CD8-positive, alpha-beta memory T cell (primary cell): ENCODE data around the gene PDE9A. TPM values are rescaled to one million over a fixed set of nuclear protein-coding genes. Genes with fewer than 3 reads are reported as not detected.

Experiments used
- CTCF ChIA-PET: fragments of 350-600 bp; sonication (Branson Sonifier 250); formaldehyde crosslinking; loops from one replicate; lab custom pipeline; 2021; ENCODE audit warnings: antibody characterized with exemption; lab: Charles Lee
- POLR2A ChIA-PET: fragments of 350-600 bp; sonication (Branson Sonifier 250); formaldehyde crosslinking; loops from one replicate; lab custom pipeline; 2021; ENCODE audit warnings: antibody characterized with exemption; lab: Charles Lee
- DNase-seq, 5 donors: peaks; one replicate each; pipeline versions ENCODE4 v3.0.0 to v3.0.0-alpha.2; 2020 to 2022; ENCODE audit warnings: mixed read lengths in 1 of 5
- H3K27ac ChIP-seq: one replicate; pipeline ENCODE4 v1.7.0; 2013; ENCODE audit warnings: low read depth, mild to moderate bottlenecking, low read length, moderate library complexity
- H3K27me3 ChIP-seq: 2 replicates; pipeline ENCODE4 v1.7.0; 2013; ENCODE audit warnings: low read length, mild to moderate bottlenecking; ENCODE audit not compliant: insufficient read depth, poor library complexity, severe bottlenecking
- H3K36me3 ChIP-seq: 2 replicates; pipeline ENCODE4 v1.7.0; 2013; ENCODE audit warnings: mild to moderate bottlenecking, low read length, moderate library complexity; ENCODE audit not compliant: insufficient read depth
- H3K4me1 ChIP-seq: 2 replicates; pipeline ENCODE4 v1.7.0; 2013; ENCODE audit warnings: mild to moderate bottlenecking, low read length, moderate library complexity; ENCODE audit not compliant: insufficient read depth
- H3K4me3 ChIP-seq: 2 replicates; pipeline ENCODE4 v1.7.0; 2013; ENCODE audit warnings: mild to moderate bottlenecking, low read length
- H3K9me3 ChIP-seq: 2 replicates; pipeline ENCODE4 v1.7.0; 2013; ENCODE audit warnings: mild to moderate bottlenecking, low read length
- H3K27ac Mint-ChIP-seq, 8 donors: one replicate each; pipeline ENCODE4 v1.8.0; 2020 to 2021; ENCODE audit warnings: mixed read lengths in 8 of 8, mild to moderate bottlenecking in 6 of 8, inconsistent platforms in 3 of 8, moderate library complexity in 3 of 8
- H3K27me3 Mint-ChIP-seq, 2 donors: one replicate each; pipeline ENCODE4 v1.8.0; 2020 to 2021; ENCODE audit warnings: mixed read lengths in 2 of 2, mild to moderate bottlenecking in 1 of 2, moderate library complexity in 1 of 2
- H3K36me3 Mint-ChIP-seq, 3 donors: one replicate each; pipeline ENCODE4 v1.8.0; 2020 to 2021; ENCODE audit warnings: mixed read lengths in 3 of 3, inconsistent platforms in 1 of 3, mild to moderate bottlenecking in 1 of 3
- H3K4me1 Mint-ChIP-seq, 3 donors: one replicate each; pipeline ENCODE4 v1.8.0; 2020 to 2021; ENCODE audit warnings: mixed read lengths in 3 of 3, inconsistent platforms in 1 of 3, mild to moderate bottlenecking in 1 of 3
- H3K4me3 Mint-ChIP-seq, 7 donors: one replicate each; pipeline ENCODE4 v1.8.0; 2020 to 2021; ENCODE audit warnings: mixed read lengths in 7 of 7, mild to moderate bottlenecking in 6 of 7, moderate library complexity in 4 of 7, inconsistent platforms in 2 of 7
- H3K9me3 Mint-ChIP-seq, 5 donors: one replicate each; pipeline ENCODE4 v1.8.0; 2020 to 2022; ENCODE audit warnings: mixed read lengths in 5 of 5, mild to moderate bottlenecking in 3 of 5, moderate library complexity in 2 of 5, inconsistent platforms in 1 of 5
- polyA plus RNA-seq: library from polyadenylated mRNA; unstranded; fragments of 300-500 nt; fragmentation: Illumina TruSeq; gene quantifications from one replicate; pipeline ENCODE4 v1.2.3, GENCODE V29; 2021
- total RNA-seq, 2 experiments: library from RNA; stranded (reverse); gene quantifications; one replicate each; pipeline ENCODE4 v1.2.3, GENCODE V29; 2021

The PDE9A gene
- total and polyA plus RNA-seq, 3 experiments from 2014 or later: 1.5 to 2.6 (median 1.7) TPM

DNA sequence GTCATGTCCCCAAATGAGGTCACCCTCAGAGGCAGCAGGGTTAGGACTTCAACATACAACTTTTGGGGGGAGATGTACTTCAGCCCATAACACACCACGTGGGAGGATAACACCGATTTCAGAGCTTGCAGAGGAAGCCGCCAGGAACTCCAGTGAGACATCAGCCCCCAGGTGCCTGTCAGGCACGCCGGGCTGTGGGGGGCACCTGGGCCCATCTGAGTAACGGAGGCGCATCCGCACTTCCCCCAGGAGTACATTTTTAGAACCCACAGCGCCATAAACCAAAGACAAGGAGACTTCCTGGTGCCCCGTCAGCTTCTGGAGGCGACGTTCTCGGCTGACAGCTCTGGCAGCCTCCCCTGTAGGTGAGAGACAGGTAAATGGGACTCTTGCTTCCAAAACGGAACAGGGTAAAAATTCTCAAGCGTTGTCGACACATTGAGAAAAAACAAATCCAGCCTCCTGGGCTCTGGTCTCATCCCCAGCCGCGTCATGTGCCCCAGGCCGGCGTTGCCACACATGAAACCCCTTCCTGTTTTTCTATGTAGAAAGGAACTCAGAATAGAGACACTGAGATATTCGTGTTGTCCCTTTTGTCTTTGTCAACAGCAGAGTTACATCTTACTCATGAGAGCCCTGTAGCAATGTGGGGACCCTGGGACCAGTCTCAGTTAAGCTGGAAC is 93.3 kb downstream of the PDE9A start:
- POLR2A ChIA-PET: interaction anchor here (0.5 to 2.0 kb wide), 5 partner anchors 9 to 227 kb away, joined by 3 to 11 read pairs (median 6); no protein-coding TSS in a partner anchor

DNA sequence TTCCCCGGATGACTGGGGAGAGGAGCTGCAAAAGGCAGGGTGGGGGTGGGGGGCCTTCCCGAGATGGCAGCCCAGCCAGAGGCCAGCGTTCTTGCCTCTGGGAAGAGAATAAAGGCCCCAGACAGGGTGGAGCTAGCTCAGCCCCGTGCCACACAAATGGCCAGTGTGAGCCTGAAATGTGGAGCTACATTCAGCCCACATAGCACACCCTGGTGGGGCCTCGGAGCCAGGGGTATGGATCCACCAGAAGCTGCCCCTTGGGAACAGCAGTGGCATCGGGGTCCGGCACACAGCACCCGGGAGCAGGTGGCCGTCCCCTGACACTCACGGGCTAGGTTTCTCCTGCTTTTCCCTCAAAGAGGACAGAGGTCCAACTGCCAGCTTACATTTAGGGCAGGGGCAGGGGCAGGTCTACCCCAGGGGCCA is 93.9 kb downstream of the PDE9A start:
- POLR2A ChIA-PET: interaction anchor here (0.5 to 2.0 kb wide), 4 partner anchors 10 to 227 kb away, joined by 3 to 11 read pairs (median 8); no protein-coding TSS in a partner anchor
- Mint-ChIP-seq H3K27ac (peak overlapping the region; percentile 89 to 99 (median 97)), H3K9me3 (no peaks in the 10 kb centered on the region), H3K4me1 (peaks cover 23 to 34% (median 31%) of the 10 kb centered on the region in 3 donors), H3K4me3 (peak overlapping the region; percentile 37 to 89 (median 82)), H3K36me3 (no peaks in the 10 kb centered on the region), H3K27me3 (peaks cover 0 to 3% of the 10 kb centered on the region in 2 donors)
- Histone ChIP-seq H3K36me3 (no peaks in the 10 kb centered on the region), H3K9me3 (no peaks in the 10 kb centered on the region), H3K27me3 (no peaks in the 10 kb centered on the region), H3K4me3 (peak overlapping the region; percentile 50), H3K27ac (no peak overlapping the region), H3K4me1 (peaks cover 27% of the 10 kb centered on the region)
- no peak for DNase-seq
- CTCF ChIA-PET: interaction anchor here (1.0 to 2.4 kb wide), 5 partner anchors 9 to 95 kb away, joined by 3 to 9 read pairs (median 4); no protein-coding TSS in a partner anchor

More for the DNA sequence above, 93.3 kb downstream of the PDE9A start:
- peaks cover 23 to 34% (median 31%) of the 10 kb centered on the region in 3 donors for H3K4me1 Mint-ChIP-seq
- Histone ChIP-seq H3K9me3 (no peaks in the 10 kb centered on the region), H3K4me3 (peak overlapping the region; percentile 50), H3K27ac (no peak overlapping the region), H3K36me3 (no peaks in the 10 kb centered on the region), H3K27me3 (no peaks in the 10 kb centered on the region), H3K4me1 (peaks cover 27% of the 10 kb centered on the region)
- DNase-seq: peak in 4 of 5 donors; percentile 14 to 84 (median 59)
- H3K9me3 Mint-ChIP-seq: no peaks in the 10 kb centered on the region
- CTCF ChIA-PET: interaction anchor here (1.0 to 2.4 kb wide), 5 partner anchors 8 to 94 kb away, joined by 3 to 9 read pairs (median 4); no protein-coding TSS in a partner anchor
- H3K27ac Mint-ChIP-seq: peak overlapping the region; percentile 89 to 99 (median 97)
- H3K4me3 Mint-ChIP-seq: peak overlapping the region; percentile 37 to 89 (median 82)
- H3K36me3 Mint-ChIP-seq: no peaks in the 10 kb centered on the region
- peaks cover 0 to 3% of the 10 kb centered on the region in 2 donors for H3K27me3 Mint-ChIP-seq

DNA sequence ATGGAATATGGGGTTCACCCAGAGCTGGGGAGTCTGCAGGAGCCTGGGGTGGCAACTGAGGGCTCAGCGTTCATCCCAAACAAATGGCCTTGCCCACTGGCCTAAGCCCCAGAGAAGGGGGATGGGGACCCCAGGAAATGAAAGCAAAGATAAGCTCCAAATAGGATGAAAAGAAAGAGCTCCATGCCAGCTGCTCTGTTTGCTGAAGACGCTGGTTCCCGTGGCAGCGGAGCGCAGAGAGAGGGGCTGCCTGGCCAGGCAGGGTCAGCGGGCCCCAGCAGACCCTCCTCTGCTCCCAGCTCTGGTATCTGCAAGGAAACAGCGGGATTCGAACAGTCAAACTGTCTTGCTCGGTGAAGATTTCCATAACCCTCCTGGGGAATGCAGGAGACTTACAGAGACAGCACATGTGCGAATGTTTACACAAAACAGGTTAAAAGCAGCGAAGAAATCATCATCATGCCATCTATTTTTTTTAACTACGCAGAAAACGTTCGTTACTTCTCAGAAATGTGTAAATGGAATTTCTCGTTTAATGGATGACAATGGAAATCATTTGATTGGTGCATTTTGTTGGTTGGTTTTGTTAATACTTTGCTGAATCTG is 94.4 kb downstream of the PDE9A start:
- Histone ChIP-seq H3K4me3 (peak overlapping the region; percentile 50), H3K4me1 (peaks cover 27% of the 10 kb centered on the region), H3K27ac (no peak overlapping the region), H3K36me3 (no peaks in the 10 kb centered on the region), H3K27me3 (no peaks in the 10 kb centered on the region), H3K9me3 (no peaks in the 10 kb centered on the region)
- no peaks in the 10 kb centered on the region for H3K36me3 Mint-ChIP-seq
- H3K9me3 Mint-ChIP-seq: no peaks in the 10 kb centered on the region
- ChIA-PET CTCF (interaction anchor here (1.9 to 2.4 kb wide), 2 partner anchors 10 kb away, joined by 6 to 9 read pairs; no protein-coding TSS in a partner anchor), POLR2A (interaction anchor here (0.9 to 2.0 kb wide), 3 partner anchors 10 to 63 kb away, joined by 6 to 11 read pairs (median 9); no protein-coding TSS in a partner anchor)
- no peak for DNase-seq
- H3K4me3 Mint-ChIP-seq: no peak overlapping the region
- peaks cover 23 to 34% (median 31%) of the 10 kb centered on the region in 3 donors for H3K4me1 Mint-ChIP-seq
- H3K27me3 Mint-ChIP-seq: peaks cover 0 to 3% of the 10 kb centered on the region in 2 donors
- peak overlapping the region; percentile 30 to 99 (median 68) for H3K27ac Mint-ChIP-seq

DNA sequence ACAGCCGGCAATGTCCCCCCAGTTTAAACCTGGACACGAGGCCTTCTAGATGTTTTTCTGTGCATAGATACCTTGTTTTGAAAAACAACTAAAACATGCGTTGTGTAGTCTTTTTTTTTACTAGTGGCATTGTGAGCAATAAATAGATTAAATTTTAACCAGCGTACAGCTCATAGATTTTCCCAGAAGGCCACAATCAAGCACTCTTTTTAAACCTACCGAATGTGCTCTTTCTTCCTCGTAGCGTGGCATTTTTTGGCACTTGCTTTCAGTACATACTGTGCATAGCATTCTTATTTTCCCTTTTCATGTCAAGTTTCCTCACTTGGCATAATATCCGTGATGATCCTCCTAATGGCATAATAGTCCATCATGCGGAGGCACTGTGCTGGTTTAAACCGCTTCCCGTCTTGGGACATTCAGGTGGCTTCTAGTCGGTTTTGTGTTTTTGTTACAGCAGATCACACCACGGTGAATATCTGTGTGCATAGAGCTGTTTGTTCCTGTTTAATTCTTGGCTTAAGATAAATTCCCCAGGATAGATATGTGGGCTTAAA is 95.3 kb downstream of the PDE9A start:
- ChIA-PET CTCF (no interaction called here), POLR2A (no interaction called here)
- Histone ChIP-seq H3K27me3 (no peaks in the 10 kb centered on the region), H3K4me3 (no peak overlapping the region), H3K36me3 (no peaks in the 10 kb centered on the region), H3K9me3 (no peaks in the 10 kb centered on the region), H3K4me1 (peaks cover 27% of the 10 kb centered on the region), H3K27ac (no peak overlapping the region)
- Mint-ChIP-seq H3K27me3 (peaks cover 0 to 1% of the 10 kb centered on the region in 2 donors), H3K4me1 (peaks cover 23 to 34% (median 31%) of the 10 kb centered on the region in 3 donors), H3K27ac (peak overlapping the region in 7 of 8 donors; percentile 30 to 91 (median 63)), H3K4me3 (peak overlapping the region in 3 of 7 donors; percentile 9 to 44 (median 30)), H3K9me3 (no peaks in the 10 kb centered on the region), H3K36me3 (no peaks in the 10 kb centered on the region)
- DNase-seq: no peak

DNA sequence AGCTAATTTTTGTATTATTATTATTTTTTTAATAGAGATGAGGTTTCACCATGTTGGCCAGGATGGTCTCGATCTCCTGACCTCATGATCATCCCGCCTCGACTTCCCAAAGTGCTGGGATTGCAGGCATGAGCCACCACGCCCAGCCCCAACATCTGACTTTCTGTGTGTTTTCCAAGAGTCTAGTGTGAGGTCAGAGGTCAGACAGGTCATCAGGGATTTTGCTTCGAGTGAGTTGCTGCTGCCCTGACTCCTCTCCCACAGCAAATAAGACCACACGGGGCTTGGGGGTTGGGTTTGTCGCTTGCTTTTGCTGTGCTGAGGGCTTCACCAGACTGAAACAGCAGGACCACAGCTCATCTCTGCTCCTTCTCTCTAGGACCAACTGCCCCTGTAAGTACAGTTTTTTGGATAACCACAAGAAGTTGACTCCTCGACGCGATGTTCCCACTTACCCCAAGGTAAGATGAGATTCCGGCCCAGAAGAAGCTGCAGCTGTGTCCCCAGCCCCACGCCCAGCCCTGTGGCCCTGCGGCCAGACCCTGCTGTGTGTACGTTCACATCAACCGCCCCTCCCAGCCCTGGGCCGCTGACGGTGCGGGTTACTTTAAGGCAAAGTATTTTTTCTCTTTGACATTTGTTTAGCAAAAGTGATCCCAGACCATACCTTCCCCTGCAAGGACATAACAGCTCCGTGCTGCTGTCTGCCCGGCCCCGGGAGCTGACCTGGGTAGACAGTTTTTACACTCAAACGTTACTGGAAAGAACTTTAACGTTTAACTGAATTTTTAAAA is 97.5 kb downstream of the PDE9A start:
- no peaks in the 10 kb centered on the region for H3K9me3 Mint-ChIP-seq
- CTCF ChIA-PET: interaction anchor here (0.6 to 1.2 kb wide), 2 partner anchors 65 to 622 kb away, joined by 3 read pairs; no protein-coding TSS in a partner anchor

DNA sequence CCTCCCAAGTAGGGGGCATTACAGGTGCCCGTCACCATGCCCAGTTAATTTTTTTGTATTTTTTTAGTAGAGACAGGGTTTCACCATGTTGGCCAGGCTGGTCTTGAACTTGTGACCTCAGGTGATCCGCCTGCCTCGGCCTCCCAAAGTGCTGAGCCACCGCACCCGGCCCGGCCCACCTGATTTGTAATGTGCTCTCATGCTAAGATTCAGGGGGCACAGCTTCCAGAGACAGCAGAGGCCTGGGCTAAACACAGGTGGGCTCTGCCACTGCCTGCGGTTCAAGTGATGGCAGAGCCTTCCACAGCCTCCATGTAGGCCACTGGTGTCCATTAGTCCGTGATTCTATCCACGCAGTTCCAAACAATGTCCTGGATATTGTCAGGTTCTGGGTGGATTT is 98.4 kb downstream of the PDE9A start:
- Mint-ChIP-seq H3K27me3 (peaks cover 0 to 1% of the 10 kb centered on the region in 2 donors), H3K9me3 (no peaks in the 10 kb centered on the region), H3K4me1 (peaks cover 13 to 21% (median 20%) of the 10 kb centered on the region in 3 donors), H3K36me3 (no peaks in the 10 kb centered on the region), H3K27ac (no peak overlapping the region), H3K4me3 (no peak overlapping the region)
- Histone ChIP-seq H3K27ac (no peak overlapping the region), H3K4me1 (peaks cover 12% of the 10 kb centered on the region), H3K9me3 (no peaks in the 10 kb centered on the region), H3K4me3 (no peak overlapping the region), H3K27me3 (no peaks in the 10 kb centered on the region), H3K36me3 (no peaks in the 10 kb centered on the region)
- ChIA-PET POLR2A (no interaction called here), CTCF (no interaction called here)
- no peak for DNase-seq

More for the DNA sequence above, 97.5 kb downstream of the PDE9A start:
- POLR2A ChIA-PET: interaction anchor here (0.7 kb wide), 1 partner anchor 57 kb away, joined by 4 read pairs; no protein-coding TSS in a partner anchor
- H3K36me3 ChIP-seq: no peaks in the 10 kb centered on the region
- H3K27me3 ChIP-seq: no peaks in the 10 kb centered on the region
- Mint-ChIP-seq H3K27ac (peak overlapping the region in 1 of 8 donors; percentile 38), H3K36me3 (no peaks in the 10 kb centered on the region), H3K27me3 (peaks cover 0 to 1% of the 10 kb centered on the region in 2 donors), H3K4me3 (no peak overlapping the region), H3K4me1 (peaks cover 23 to 30% (median 29%) of the 10 kb centered on the region in 3 donors)
- H3K4me1 ChIP-seq: peaks cover 21% of the 10 kb centered on the region
- DNase-seq: no peak
- no peak overlapping the region for H3K4me3 ChIP-seq
- no peaks in the 10 kb centered on the region for H3K9me3 ChIP-seq
- no peak overlapping the region for H3K27ac ChIP-seq

DNA sequence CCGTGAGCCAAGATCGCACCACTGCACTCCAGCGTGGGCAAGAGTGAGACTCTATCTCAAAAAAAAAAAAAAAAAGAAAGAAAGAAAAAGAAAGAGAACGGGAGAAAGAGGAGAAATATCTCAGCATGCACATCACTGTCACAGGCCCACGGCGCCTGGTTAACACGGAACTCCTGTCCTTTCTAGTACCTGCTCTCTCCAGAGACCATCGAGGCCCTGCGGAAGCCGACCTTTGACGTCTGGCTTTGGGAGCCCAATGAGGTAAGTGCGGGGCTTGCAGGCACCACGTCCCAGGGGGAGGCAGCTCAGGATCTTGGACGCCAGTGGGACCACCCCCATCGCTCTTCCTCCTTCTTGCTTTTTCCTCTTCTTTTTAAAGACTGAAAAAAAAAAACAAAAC is 100.4 kb downstream of the PDE9A start:
- ChIA-PET POLR2A (no interaction called here), CTCF (no interaction called here)

More for the DNA sequence above, 100.4 kb downstream of the PDE9A start:
- DNase-seq: no peak
- Mint-ChIP-seq H3K27ac (no peak overlapping the region), H3K36me3 (no peaks in the 10 kb centered on the region), H3K9me3 (no peaks in the 10 kb centered on the region), H3K27me3 (peaks cover 0 to 1% of the 10 kb centered on the region in 2 donors), H3K4me1 (peaks cover 0 to 2% (median 2%) of the 10 kb centered on the region in 3 donors), H3K4me3 (no peak overlapping the region)
- Histone ChIP-seq H3K36me3 (no peaks in the 10 kb centered on the region), H3K27ac (no peak overlapping the region), H3K9me3 (no peaks in the 10 kb centered on the region), H3K4me3 (no peak overlapping the region), H3K27me3 (no peaks in the 10 kb centered on the region), H3K4me1 (no peaks in the 10 kb centered on the region)
